GM12878 (cell line): Measurements from ENCODE around the gene TTC19. TPM values are rescaled to one million over a fixed set of nuclear protein-coding genes. Genes with fewer than 3 reads are reported as not detected.
"Not testable (repeated sequence)": the region's sequence is repeated elsewhere in the genome, so short reads cannot be mapped to it uniquely, and the experiment has no call there.

ENCODE experiments used
- ATAC-seq: fragments of 200-7000 bp; cut with Tn5 transposase; 3 replicates; pipeline ENCODE4 v1.9.1; 2020; ENCODE audit warnings: mild to moderate bottlenecking, moderate library complexity
- BruUV-seq: library from RNA; stranded (reverse); fragments of 400-500 nt; replicated peaks from 2 replicates; lab custom pipeline; 2021; lab: Mats Ljungman, UMichigan
- CTCF ChIA-PET: fragments of 300-600 bp; sonication (Branson Sonifier 250); formaldehyde crosslinking; extraction: SDS; loops from one replicate; lab custom pipeline; 2021; ENCODE audit warnings: inconsistent platforms; lab: Yijun Ruan, JAX
- POLR2A ChIA-PET: fragments of 350-600 bp; formaldehyde crosslinking; extraction: SDS; loops from one replicate; lab custom pipeline; 2021; ENCODE audit warnings: inconsistent platforms; lab: Charles Lee
- RAD21 ChIA-PET: fragments of 300-600 bp; sonication (Branson Sonifier 250); formaldehyde crosslinking; loops from one replicate; lab custom pipeline; 2023; ENCODE audit warnings: antibody characterized with exemption; ENCODE audit not compliant: unreplicated experiment; lab: Charles Lee
- SMC1A ChIA-PET: fragments of 300-600 bp; sonication (Branson Sonifier 250); formaldehyde crosslinking; loops from one replicate; lab custom pipeline; 2023; ENCODE audit not compliant: unreplicated experiment, uncharacterized antibody; lab: Charles Lee
- DNase-seq: peaks from one replicate; pipeline ENCODE4 v3.0.0-alpha.2; 2011; ENCODE audit warnings: low read depth, low spot score
- FAIRE-seq: peaks from 3 replicates; lab custom pipeline; 2011; peaks lifted over from hg19 to GRCh38; lab: Jason Lieb, UNC
- H2AFZ ChIP-seq: 2 replicates; pipeline ENCODE4 v1.6.0; 2011; ENCODE audit warnings: low read depth, low read length, control low read depth; ENCODE audit not compliant: control insufficient read depth
- H3K27ac ChIP-seq: 2 replicates; pipeline ENCODE4 v1.5.1; 2011; ENCODE audit warnings: control low read depth; ENCODE audit not compliant: control insufficient read depth, insufficient read depth
- H3K27me3 ChIP-seq, 2 experiments: replicated peaks in 1 of 2; 2 replicates each; pipeline versions ENCODE4 v1.6.0 to v1.6.1; 2011; ENCODE audit warnings: low read length in 1 of 2; ENCODE audit not compliant: control insufficient read depth in 2 of 2, insufficient read depth in 2 of 2
- H3K36me3 ChIP-seq, 2 experiments: 2 replicates each; pipeline ENCODE4 v1.5.1; 2011; ENCODE audit warnings: low read length in 1 of 2; ENCODE audit not compliant: control insufficient read depth in 2 of 2, insufficient read depth in 2 of 2
- H3K4me1 ChIP-seq: 2 replicates; pipeline ENCODE4 v1.6.1; 2011; ENCODE audit warnings: mild to moderate bottlenecking, low read length, moderate library complexity, mixed read lengths; ENCODE audit not compliant: control insufficient read depth, insufficient read depth
- H3K4me2 ChIP-seq: 2 replicates; pipeline ENCODE4 v1.6.0; 2011; ENCODE audit warnings: control low read depth; ENCODE audit not compliant: control insufficient read depth, insufficient read depth
- H3K4me3 ChIP-seq: fragments of 200-600 bp; sonication (generic); 2 replicates; pipeline ENCODE4 v1.5.1; 2016
- H3K79me2 ChIP-seq: 2 replicates; pipeline ENCODE4 v1.6.0; 2011; ENCODE audit warnings: low read length; ENCODE audit not compliant: control insufficient read depth, insufficient read depth
- H3K9ac ChIP-seq: 2 replicates; pipeline ENCODE4 v1.8.0; 2011; ENCODE audit warnings: low read length, control low read depth, mixed read lengths; ENCODE audit not compliant: control insufficient read depth, insufficient read depth
- H3K9me3 ChIP-seq: replicated peaks from 3 replicates; pipeline ENCODE4 v1.5.1; 2011; ENCODE audit warnings: mild to moderate bottlenecking, low read length; ENCODE audit not compliant: control insufficient read depth, insufficient read depth
- H4K20me1 ChIP-seq: 2 replicates; pipeline ENCODE4 v1.6.0; 2011; ENCODE audit not compliant: control insufficient read depth, insufficient read depth
- PAX5 ChIP-seq: IDR thresholded peaks from 2 replicates; pipeline ENCODE4 v1.6.1; 2011; ENCODE audit warnings: low read depth, low read length, borderline replicate concordance
- RBBP5 ChIP-seq: fragments of 200-600 bp; sonication (generic); conservative IDR thresholded peaks from 2 replicates; pipeline ENCODE4 v1.6.1; 2016
- TBL1XR1 ChIP-seq: IDR thresholded peaks from 2 replicates; pipeline ENCODE4 v1.6.1; 2012; ENCODE audit warnings: low read depth, low read length, improper control_type of control experiment
- WGBS: methylation state at CpG from one replicate; pipeline ENCODE4 v1.1.6; 2016; ENCODE audit warnings: low lambda C conversion rate; ENCODE audit not compliant: insufficient replicate concordance, insufficient coverage; ENCODE audit errors: missing lambda C conversion rate; 5-methylcytosine and 5-hydroxymethylcytosine counted together
- in situ Hi-C: fragments of 300-500 bp; cut with MboI; formaldehyde crosslinking; loops from 9 replicates; pipeline ENCODE4 v1.14.3; 2018; ENCODE audit warnings: mixed read lengths
- intact Hi-C: fragments of 100-400 bp; cut with micrococcal nuclease; formaldehyde crosslinking; loops from one replicate; pipeline ENCODE4 v1.14.2; 2022; ENCODE audit not compliant: unreplicated experiment
- polyA plus RNA-seq, 11 experiments: library from polyadenylated mRNA; depleted of rRNA in 4 of 11; unstranded in 6 of 11; stranded (reverse) in 5 of 11; fragments of >200 nt; fragmentation: Nextera tagmentation in 4 of 11; fragmentation: Illumina TruSeq in 1 of 11; extraction: Ambion mirVana in 4 of 11; extraction: Trizol in 1 of 11; gene quantifications; 1 replicate in 1 of 11; 2 replicates in 10 of 11; pipeline versions ENCODE4 v1.2.1 to v1.2.3, GENCODE V29; 2011 to 2016; ENCODE audit warnings: inconsistent platforms in 2 of 11, missing spikeins in 2 of 11, low read depth in 1 of 11
- total RNA-seq, 4 experiments: library from RNA; depleted of rRNA in 3 of 4; stranded (reverse); fragments of >200 nt in 3 of 4; fragmentation: Illumina TruSeq in 1 of 4; extraction: Trizol in 1 of 4; gene quantifications; 2 replicates each; pipeline versions ENCODE4 v1.2.1 to v1.2.3, GENCODE V29; 2013 to 2021
- TF ChIP-seq, protein P1 (sequence below): fragments of 450-650 bp; formaldehyde crosslinking; IDR thresholded peaks from 2 replicates; pipeline ENCODE4 v1.4.0; 2020; ENCODE audit warnings: mild to moderate bottlenecking, moderate library complexity

Gene TTC19
- total and polyA plus RNA-seq, 10 of the 15 experiments (the other 5 are each of a cell fraction or from before 2014, with no cell fraction given) = 5.3 to 29.8 (median 20.1) TPM

DNA sequence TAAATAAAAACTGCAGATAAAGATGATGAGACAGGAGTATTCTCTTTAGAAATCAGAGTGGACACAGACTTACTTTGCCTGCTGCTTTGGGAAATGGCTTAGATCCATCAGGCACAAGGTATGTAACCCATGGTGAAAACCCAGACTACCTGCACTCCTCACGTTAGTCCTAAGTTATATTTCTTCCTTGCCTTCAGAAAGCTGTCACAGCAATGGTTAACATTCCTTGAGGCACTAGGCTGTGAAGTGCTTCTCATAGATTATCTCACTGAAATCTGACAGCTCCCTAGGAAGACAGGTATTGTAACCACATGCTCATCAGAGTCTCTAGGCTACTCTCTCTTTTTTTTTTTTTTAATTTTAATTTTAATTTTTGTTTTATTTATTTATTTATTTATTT is 21.0 kb upstream of the TTC19 start (continued):
- TF ChIP-seq, protein P1, sequence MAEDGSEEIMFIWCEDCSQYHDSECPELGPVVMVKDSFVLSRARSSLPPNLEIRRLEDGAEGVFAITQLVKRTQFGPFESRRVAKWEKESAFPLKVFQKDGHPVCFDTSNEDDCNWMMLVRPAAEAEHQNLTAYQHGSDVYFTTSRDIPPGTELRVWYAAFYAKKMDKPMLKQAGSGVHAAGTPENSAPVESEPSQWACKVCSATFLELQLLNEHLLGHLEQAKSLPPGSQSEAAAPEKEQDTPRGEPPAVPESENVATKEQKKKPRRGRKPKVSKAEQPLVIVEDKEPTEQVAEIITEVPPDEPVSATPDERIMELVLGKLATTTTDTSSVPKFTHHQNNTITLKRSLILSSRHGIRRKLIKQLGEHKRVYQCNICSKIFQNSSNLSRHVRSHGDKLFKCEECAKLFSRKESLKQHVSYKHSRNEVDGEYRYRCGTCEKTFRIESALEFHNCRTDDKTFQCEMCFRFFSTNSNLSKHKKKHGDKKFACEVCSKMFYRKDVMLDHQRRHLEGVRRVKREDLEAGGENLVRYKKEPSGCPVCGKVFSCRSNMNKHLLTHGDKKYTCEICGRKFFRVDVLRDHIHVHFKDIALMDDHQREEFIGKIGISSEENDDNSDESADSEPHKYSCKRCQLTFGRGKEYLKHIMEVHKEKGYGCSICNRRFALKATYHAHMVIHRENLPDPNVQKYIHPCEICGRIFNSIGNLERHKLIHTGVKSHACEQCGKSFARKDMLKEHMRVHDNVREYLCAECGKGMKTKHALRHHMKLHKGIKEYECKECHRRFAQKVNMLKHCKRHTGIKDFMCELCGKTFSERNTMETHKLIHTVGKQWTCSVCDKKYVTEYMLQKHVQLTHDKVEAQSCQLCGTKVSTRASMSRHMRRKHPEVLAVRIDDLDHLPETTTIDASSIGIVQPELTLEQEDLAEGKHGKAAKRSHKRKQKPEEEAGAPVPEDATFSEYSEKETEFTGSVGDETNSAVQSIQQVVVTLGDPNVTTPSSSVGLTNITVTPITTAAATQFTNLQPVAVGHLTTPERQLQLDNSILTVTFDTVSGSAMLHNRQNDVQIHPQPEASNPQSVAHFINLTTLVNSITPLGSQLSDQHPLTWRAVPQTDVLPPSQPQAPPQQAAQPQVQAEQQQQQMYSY = no peak
- TF ChIP-seq RBBP5 (no peak), PAX5 (no peak), TBL1XR1 (no peak)

DNA sequence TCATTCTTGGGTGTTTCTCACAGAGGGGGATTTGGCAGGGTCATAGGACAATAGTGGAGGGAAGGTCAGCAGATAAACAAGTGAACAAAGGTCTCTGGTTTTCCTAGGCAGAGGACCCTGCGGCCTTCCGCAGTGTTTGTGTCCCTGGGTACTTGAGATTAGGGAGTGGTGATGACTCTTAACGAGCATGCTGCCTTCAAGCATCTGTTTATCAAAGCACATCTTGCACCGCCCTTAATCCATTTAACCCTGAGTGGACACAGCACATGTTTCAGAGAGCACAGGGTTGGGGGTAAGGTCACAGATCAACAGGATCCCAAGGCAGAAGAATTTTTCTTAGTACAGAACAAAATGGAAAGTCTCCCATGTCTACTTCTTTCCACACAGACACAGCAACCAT is 20.6 kb upstream of the TTC19 start:
- H3K27ac ChIP-seq, H3K9ac ChIP-seq, H3K9me3 ChIP-seq, FAIRE-seq, H2AFZ ChIP-seq, SMC1A ChIA-PET, DNase-seq, H3K79me2 ChIP-seq, ATAC-seq, H3K36me3 ChIP-seq, H4K20me1 ChIP-seq, H3K4me3 ChIP-seq, BruUV-seq, POLR2A ChIA-PET, CTCF ChIA-PET, intact Hi-C loops, H3K27me3 ChIP-seq, H3K4me2 ChIP-seq, RAD21 ChIA-PET: not testable (repeated sequence)
- 58% methylated on average over 2 of the region's 4 CpGs for WGBS
- in situ Hi-C loops = loop anchor here (25.0 kb wide), 2 partner anchors 417 to 717 kb away; partner anchors contain the start of genes PMP22 and TVP23C
- peaks cover 17% of the 10 kb centered on the region for H3K4me1 ChIP-seq
